Measurements from ENCODE around the gene COL10A1.

GRCh38 chr6:116154887-116155286, 29.0 kb upstream of the COL10A1 start:
- TF ChIP-seq CTCF (IDR thresholded peaks at IDR 0.05; ENCODE audit: low read length) (no peak), EZH2phosphoT487 (IDR thresholded peaks at IDR 0.05; ENCODE audit: low read length) (no peak)
